Upper lobe of right lung (tissue), 1 donor: ENCODE results near the gene CDS1. TPM values are rescaled to one million over a fixed set of nuclear protein-coding genes. Genes with fewer than 3 reads are reported as not detected.
A peak's percentile ranks its signal among the peaks of the same experiment; 100 is the strongest.

Experiments used
- ATAC-seq: fragments of 200-7000 bp; cut with Tn5 transposase; one replicate; pipeline ENCODE4 v1.9.1; 2020; ENCODE audit warnings: mild to moderate bottlenecking, moderate library complexity
- DNase-seq: peaks from one replicate; pipeline ENCODE4 v3.0.0-alpha.2; 2020
- H3K27ac ChIP-seq: fragments of 200-600 bp; one replicate; pipeline ENCODE4 v1.8.0; 2022
- H3K27me3 ChIP-seq: fragments of 200-600 bp; one replicate; pipeline ENCODE4 v1.8.0; 2022; ENCODE audit warnings: mild to moderate bottlenecking
- H3K36me3 ChIP-seq: fragments of 200-600 bp; one replicate; pipeline ENCODE4 v1.8.0; 2022
- H3K4me1 ChIP-seq: fragments of 200-600 bp; one replicate; pipeline ENCODE4 v1.8.0; 2022
- H3K4me3 ChIP-seq: fragments of 200-600 bp; one replicate; pipeline ENCODE4 v1.8.0; 2022; ENCODE audit warnings: mild to moderate bottlenecking
- H3K9me3 ChIP-seq: fragments of 200-600 bp; one replicate; pipeline ENCODE4 v1.8.0; 2022
- CTCF ChIP-seq: fragments of 200-600 bp; IDR thresholded peaks from one replicate; pipeline ENCODE4 v1.8.0; 2022; ENCODE audit warnings: antibody characterized with exemption
- intact Hi-C: fragments of 100-400 bp; cut with DNase I; formaldehyde crosslinking; loops from one replicate; pipeline ENCODE4 v1.11.0; 2022
- total RNA-seq: library from RNA; stranded (reverse); fragmentation: NEBNext Ultra II Directional; extraction: Animal tissue kit (Norgen Biotek cat#: 25700); gene quantifications from one replicate; pipeline ENCODE4 v1.2.1, GENCODE V29; 2021
- donor health status: DM: no; HTN: yes; CAD: no; lungs with severe emphysema.

The CDS1 gene
- total RNA-seq, 1 donor from 2014 or later = 25.1 TPM

- TF ChIP-seq CTCF = no peak
- Histone ChIP-seq H3K4me3 (no peak overlapping the region), H3K27ac (no peak overlapping the region), H3K9me3 (no peaks in the 10 kb centered on the region), H3K27me3 (no peaks in the 10 kb centered on the region), H3K36me3 (no peaks in the 10 kb centered on the region), H3K4me1 (no peaks in the 10 kb centered on the region)
- no peak for ATAC-seq
- intact Hi-C loops = no loop called here
- no peak for DNase-seq
These were observed 19.9 kb upstream of the CDS1 start for GRCh38 chr4:84563002-84563401.

GRCh38 chr4:84565951-84566350 lies 17.0 kb upstream of the CDS1 start:
- intact Hi-C loops = no loop called here
- TF ChIP-seq CTCF = no peak
- Histone ChIP-seq H3K27me3 (no peaks in the 10 kb centered on the region), H3K36me3 (no peaks in the 10 kb centered on the region), H3K4me1 (no peaks in the 10 kb centered on the region), H3K9me3 (no peaks in the 10 kb centered on the region), H3K4me3 (no peak overlapping the region), H3K27ac (no peak overlapping the region)
- DNase-seq (no peak), ATAC-seq (no peak)

GRCh38 chr4:84568496-84568895 lies 14.4 kb upstream of the CDS1 start:
- Histone ChIP-seq H3K4me3 (no peak overlapping the region), H3K27ac (no peak overlapping the region), H3K9me3 (no peaks in the 10 kb centered on the region), H3K4me1 (no peaks in the 10 kb centered on the region), H3K27me3 (no peaks in the 10 kb centered on the region), H3K36me3 (no peaks in the 10 kb centered on the region)
- DNase-seq (no peak), ATAC-seq (no peak)
- TF ChIP-seq CTCF = no peak
- intact Hi-C loops = no loop called here

- H3K27ac ChIP-seq = no peak overlapping the region
- H3K27me3 ChIP-seq = no peaks in the 10 kb centered on the region
- H3K4me1 ChIP-seq = no peaks in the 10 kb centered on the region
- DNase-seq (no peak), ATAC-seq (no peak)
- TF ChIP-seq CTCF = no peak
- H3K4me3 ChIP-seq = no peak overlapping the region
- no peaks in the 10 kb centered on the region for H3K9me3 ChIP-seq
- no peaks in the 10 kb centered on the region for H3K36me3 ChIP-seq
- intact Hi-C loops = no loop called here
These were observed 13.9 kb upstream of the CDS1 start for GRCh38 chr4:84569009-84569408.

GRCh38 chr4:84573385-84574068 lies 9.4 kb upstream of the CDS1 start:
- H3K27ac ChIP-seq = peak overlapping the region; percentile 55
- ATAC-seq = peak; percentile 70
- H3K4me1 ChIP-seq = no peaks in the 10 kb centered on the region
- intact Hi-C loops = no loop called here
- no peak for DNase-seq
- H3K4me3 ChIP-seq = no peak overlapping the region
- no peaks in the 10 kb centered on the region for H3K9me3 ChIP-seq
- no peak for TF ChIP-seq CTCF
- no peaks in the 10 kb centered on the region for H3K36me3 ChIP-seq
- H3K27me3 ChIP-seq = no peaks in the 10 kb centered on the region
